ENCODE results near the gene NAB1.
A peak's percentile ranks its signal among the peaks of the same experiment; 100 is the strongest.

NAB1 gene

DNA sequence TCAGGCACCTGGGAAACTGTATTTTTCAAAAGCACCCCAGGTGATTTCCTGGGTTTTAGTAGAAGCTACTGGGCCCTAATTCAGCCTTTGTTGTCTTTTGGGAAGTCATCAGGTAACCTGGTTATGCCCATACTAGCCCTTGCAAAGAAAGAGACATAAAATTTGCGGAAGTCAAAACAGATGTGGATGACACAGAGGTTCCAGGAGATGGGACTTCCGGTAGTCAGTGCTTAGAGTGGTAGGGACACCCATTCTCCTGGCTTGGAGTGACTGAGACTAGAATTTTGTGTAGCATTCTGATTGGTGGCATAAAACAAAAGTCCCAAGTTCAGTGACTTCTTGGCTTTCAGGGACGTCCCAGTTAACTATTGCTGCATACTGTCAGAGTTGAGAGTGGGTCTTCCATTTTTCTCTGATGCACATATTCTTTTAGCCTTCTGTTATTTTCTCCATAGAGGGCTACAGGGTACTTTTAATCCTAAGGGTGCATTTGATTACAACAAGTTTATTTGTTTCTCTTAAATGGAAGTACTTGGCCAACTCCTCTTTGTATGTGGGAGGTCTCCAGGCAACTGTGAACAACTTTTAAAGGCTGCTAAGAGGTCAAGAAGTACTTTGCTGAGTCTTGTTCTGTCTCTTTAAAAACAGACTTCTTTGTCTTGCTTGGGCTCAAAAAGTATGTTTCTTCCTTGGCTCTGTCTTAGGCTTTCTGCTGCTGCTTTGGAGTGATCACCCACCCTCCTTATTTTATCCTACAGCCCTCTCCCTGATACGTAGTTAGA, 8.8 kb downstream of the NAB1 start:
- no peak for DNase-seq (ENCODE audit: low read depth)
- H3K9me3 ChIP-seq (ENCODE audit: control insufficient read depth, low read length), result no peaks in the 10 kb centered on the region
- H3K4me1 ChIP-seq (ENCODE audit: control insufficient read depth, insufficient read depth, low read length), result peaks cover 13% of the 10 kb centered on the region
- no peak overlapping the region for H3K4me3 ChIP-seq (ENCODE audit: low read length)
- peaks cover 8% of the 10 kb centered on the region for H3K36me3 ChIP-seq (ENCODE audit: control insufficient read depth, insufficient read depth, low read length, severe bottlenecking)
- H3K27me3 ChIP-seq (replicated peaks; ENCODE audit: control insufficient read depth, insufficient read depth, low read length), result no peaks in the 10 kb centered on the region
- H3K9ac ChIP-seq (ENCODE audit: low read length), result no peak overlapping the region

DNA sequence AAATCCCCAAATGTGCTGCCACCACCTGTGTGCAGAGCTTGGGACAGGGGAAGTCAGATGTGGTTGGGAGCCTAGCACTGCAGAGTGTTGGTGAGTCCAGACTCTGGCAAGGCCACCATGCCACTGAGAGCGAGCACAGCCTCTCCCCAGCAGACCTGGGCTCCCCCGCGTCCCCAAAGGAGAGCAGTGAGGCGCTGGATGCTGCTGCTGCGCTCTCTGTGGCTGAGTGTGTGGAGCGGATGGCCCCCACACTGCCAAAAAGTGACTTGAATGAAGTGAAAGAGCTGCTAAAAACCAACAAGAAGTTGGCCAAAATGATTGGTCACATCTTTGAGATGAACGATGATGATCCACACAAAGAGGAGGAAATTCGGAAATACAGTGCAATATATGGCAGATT, 10.7 kb downstream of the NAB1 start:
- H3K27me3 ChIP-seq (replicated peaks; ENCODE audit: control insufficient read depth, insufficient read depth, low read length), result no peaks in the 10 kb centered on the region
- H3K4me1 ChIP-seq (ENCODE audit: control insufficient read depth, insufficient read depth, low read length), result peaks cover 23% of the 10 kb centered on the region
- no peak for DNase-seq (ENCODE audit: low read depth)
- no peak overlapping the region for H3K4me3 ChIP-seq (ENCODE audit: low read length)
- H3K9me3 ChIP-seq (ENCODE audit: control insufficient read depth, low read length), result no peaks in the 10 kb centered on the region
- no peak overlapping the region for H3K9ac ChIP-seq (ENCODE audit: low read length)
- H3K36me3 ChIP-seq (ENCODE audit: control insufficient read depth, insufficient read depth, low read length, severe bottlenecking), result peaks cover 8% of the 10 kb centered on the region

DNA sequence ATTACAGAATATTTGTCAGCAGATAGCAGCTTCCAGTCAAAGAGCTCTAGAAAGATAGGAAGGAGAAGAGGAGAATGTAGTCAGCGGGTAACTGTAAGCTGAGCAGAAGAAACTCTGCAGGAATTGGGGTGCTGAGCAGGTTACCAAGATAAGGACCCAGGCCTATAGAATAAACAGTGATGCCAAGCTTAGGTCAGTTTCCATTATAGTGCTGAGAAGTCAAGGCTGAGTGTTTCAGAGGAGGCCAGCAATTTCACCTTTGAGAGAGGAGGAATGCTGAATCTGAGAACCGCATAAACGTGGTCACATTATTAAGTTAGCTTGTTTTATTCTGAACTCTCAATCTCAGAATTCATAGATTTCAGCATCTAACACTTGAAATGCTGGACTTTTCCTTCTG, 13.9 kb downstream of the NAB1 start:
- H3K4me1 ChIP-seq (ENCODE audit: control insufficient read depth, insufficient read depth, low read length), result peaks cover 21% of the 10 kb centered on the region
- no peaks in the 10 kb centered on the region for H3K9me3 ChIP-seq (ENCODE audit: control insufficient read depth, low read length)
- peaks cover 8% of the 10 kb centered on the region for H3K36me3 ChIP-seq (ENCODE audit: control insufficient read depth, insufficient read depth, low read length, severe bottlenecking)
- no peak overlapping the region for H3K4me3 ChIP-seq (ENCODE audit: low read length)
- no peaks in the 10 kb centered on the region for H3K27me3 ChIP-seq (replicated peaks; ENCODE audit: control insufficient read depth, insufficient read depth, low read length)
- DNase-seq (ENCODE audit: low read depth), result no peak
- H3K9ac ChIP-seq (ENCODE audit: low read length), result no peak overlapping the region

DNA sequence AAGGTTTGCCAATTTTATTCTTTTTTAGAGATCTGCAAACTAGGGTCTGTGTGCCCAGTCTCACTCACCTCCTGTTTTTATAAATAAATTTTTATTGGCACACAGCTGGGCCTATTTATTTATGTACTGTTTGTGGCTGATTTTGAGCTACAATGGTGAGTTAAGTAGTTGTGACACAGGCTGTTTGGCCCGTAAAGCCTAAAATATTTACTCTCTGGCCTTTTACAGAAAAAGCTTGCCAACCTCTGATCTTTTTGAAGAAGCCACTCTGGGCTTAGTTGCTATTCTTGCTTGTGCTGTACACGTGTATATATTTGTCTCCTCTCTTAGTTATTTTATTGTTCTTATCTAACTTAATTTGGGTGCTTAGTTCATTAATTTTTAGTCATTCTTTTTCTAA, 14.5 kb downstream of the NAB1 start:
- H3K36me3 ChIP-seq (ENCODE audit: control insufficient read depth, insufficient read depth, low read length, severe bottlenecking), result peaks cover 8% of the 10 kb centered on the region
- no peak overlapping the region for H3K4me3 ChIP-seq (ENCODE audit: low read length)
- no peak overlapping the region for H3K9ac ChIP-seq (ENCODE audit: low read length)
- H3K27me3 ChIP-seq (replicated peaks; ENCODE audit: control insufficient read depth, insufficient read depth, low read length), result no peaks in the 10 kb centered on the region
- DNase-seq (ENCODE audit: low read depth), result no peak
- H3K4me1 ChIP-seq (ENCODE audit: control insufficient read depth, insufficient read depth, low read length), result peaks cover 15% of the 10 kb centered on the region
- H3K9me3 ChIP-seq (ENCODE audit: control insufficient read depth, low read length), result no peaks in the 10 kb centered on the region

DNA sequence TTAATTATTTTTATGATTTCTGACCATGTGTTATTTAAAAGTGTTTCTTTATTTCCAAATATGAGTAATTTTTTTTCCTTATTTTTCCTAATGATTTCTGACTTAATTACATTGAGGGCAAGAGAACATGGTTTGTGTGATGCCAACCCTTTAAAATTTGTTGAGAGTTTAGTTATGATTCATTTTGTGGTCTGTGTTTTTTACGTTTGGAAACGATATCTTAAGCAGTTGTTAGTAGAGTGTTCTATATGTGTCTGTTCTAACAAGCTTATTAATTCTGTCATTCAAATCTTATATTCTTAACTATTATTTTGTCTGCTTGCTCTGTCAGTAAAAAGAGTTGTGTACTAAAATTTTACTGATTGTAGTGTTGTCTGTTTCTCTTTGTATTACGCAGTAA, 15.0 kb downstream of the NAB1 start:
- no peak for DNase-seq (ENCODE audit: low read depth)
- Histone ChIP-seq H3K4me1 (ENCODE audit: control insufficient read depth, insufficient read depth, low read length) (peaks cover 15% of the 10 kb centered on the region), H3K9me3 (ENCODE audit: control insufficient read depth, low read length) (no peaks in the 10 kb centered on the region), H3K36me3 (ENCODE audit: control insufficient read depth, insufficient read depth, low read length, severe bottlenecking) (peaks cover 8% of the 10 kb centered on the region), H3K9ac (ENCODE audit: low read length) (no peak overlapping the region), H3K4me3 (ENCODE audit: low read length) (no peak overlapping the region), H3K27me3 (replicated peaks; ENCODE audit: control insufficient read depth, insufficient read depth, low read length) (no peaks in the 10 kb centered on the region)

DNA sequence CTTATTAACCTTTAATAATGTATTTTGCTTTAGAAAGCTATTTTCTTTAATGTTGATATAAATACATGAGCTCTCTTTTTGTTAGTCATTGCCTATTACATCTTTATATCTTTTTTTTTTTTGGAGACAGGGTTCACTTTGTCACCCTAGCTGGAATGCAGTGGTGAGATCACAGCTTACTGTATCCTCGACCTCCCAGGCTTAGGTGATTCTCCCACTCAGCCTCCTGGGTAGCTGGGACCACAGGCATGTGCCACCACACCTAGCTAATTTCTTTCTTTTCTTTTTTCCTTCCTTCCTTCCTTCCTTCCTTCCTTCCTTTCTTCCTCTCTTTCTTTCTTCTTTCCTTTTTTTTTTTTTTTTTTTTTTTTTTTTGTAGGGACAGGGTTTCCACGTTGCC, 15.4 kb downstream of the NAB1 start:
- Histone ChIP-seq H3K9me3 (ENCODE audit: control insufficient read depth, low read length) (no peaks in the 10 kb centered on the region), H3K27me3 (replicated peaks; ENCODE audit: control insufficient read depth, insufficient read depth, low read length) (no peaks in the 10 kb centered on the region), H3K9ac (ENCODE audit: low read length) (no peak overlapping the region), H3K4me1 (ENCODE audit: control insufficient read depth, insufficient read depth, low read length) (peaks cover 15% of the 10 kb centered on the region), H3K36me3 (ENCODE audit: control insufficient read depth, insufficient read depth, low read length, severe bottlenecking) (peaks cover 8% of the 10 kb centered on the region), H3K4me3 (ENCODE audit: low read length) (no peak overlapping the region)
- DNase-seq (ENCODE audit: low read depth), result no peak

DNA sequence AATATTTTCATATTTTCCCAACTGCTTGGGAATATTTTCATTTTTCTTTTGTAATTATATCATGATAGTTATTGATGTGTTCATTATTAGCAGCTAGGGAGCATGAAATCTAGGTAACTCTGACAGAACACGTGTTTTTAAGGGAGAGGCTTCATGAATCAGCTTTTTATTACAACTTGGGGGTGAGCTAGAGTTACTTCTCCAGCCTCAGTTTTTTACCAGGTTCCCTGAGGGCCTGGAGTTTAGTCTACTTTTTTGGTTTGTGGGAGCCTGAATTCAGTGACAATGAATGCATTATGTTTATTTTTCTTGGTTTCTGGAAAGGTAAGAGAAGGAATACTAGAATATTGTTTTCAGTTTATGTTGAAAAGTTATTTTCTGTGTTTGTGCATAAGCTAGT, 18.0 kb downstream of the NAB1 start:
- no peak for DNase-seq (ENCODE audit: low read depth)
- Histone ChIP-seq H3K4me1 (ENCODE audit: control insufficient read depth, insufficient read depth, low read length) (peaks cover 11% of the 10 kb centered on the region), H3K27me3 (replicated peaks; ENCODE audit: control insufficient read depth, insufficient read depth, low read length) (no peaks in the 10 kb centered on the region), H3K9ac (ENCODE audit: low read length) (no peak overlapping the region), H3K9me3 (ENCODE audit: control insufficient read depth, low read length) (no peaks in the 10 kb centered on the region), H3K36me3 (ENCODE audit: control insufficient read depth, insufficient read depth, low read length, severe bottlenecking) (peaks cover 12% of the 10 kb centered on the region), H3K4me3 (ENCODE audit: low read length) (no peak overlapping the region)

DNA sequence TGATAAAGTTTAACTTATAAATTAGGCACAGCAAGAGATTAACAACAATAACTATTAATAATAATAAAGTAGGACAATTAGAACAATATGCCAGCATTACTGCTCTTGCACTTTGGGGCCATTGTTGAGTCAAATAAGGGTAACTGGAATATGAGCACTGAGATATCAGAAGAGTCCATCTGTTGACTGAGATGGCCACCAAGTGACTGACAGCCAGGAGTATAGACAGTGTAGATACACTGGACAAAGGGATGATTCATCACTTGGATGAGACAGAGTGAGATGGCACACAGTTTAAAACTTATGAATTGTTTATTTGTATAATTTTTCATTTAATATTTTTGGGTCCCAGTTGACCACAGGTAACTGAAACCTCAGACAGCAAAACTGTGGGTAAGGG, 20.0 kb downstream of the NAB1 start:
- H3K27me3 ChIP-seq (replicated peaks; ENCODE audit: control insufficient read depth, insufficient read depth, low read length), result no peaks in the 10 kb centered on the region
- DNase-seq (ENCODE audit: low read depth), result no peak
- H3K9me3 ChIP-seq (ENCODE audit: control insufficient read depth, low read length), result no peaks in the 10 kb centered on the region
- H3K9ac ChIP-seq (ENCODE audit: low read length), result no peak overlapping the region
- H3K4me1 ChIP-seq (ENCODE audit: control insufficient read depth, insufficient read depth, low read length), result peaks cover 1% of the 10 kb centered on the region
- no peak overlapping the region for H3K4me3 ChIP-seq (ENCODE audit: low read length)
- H3K36me3 ChIP-seq (ENCODE audit: control insufficient read depth, insufficient read depth, low read length, severe bottlenecking), result peaks cover 13% of the 10 kb centered on the region

DNA sequence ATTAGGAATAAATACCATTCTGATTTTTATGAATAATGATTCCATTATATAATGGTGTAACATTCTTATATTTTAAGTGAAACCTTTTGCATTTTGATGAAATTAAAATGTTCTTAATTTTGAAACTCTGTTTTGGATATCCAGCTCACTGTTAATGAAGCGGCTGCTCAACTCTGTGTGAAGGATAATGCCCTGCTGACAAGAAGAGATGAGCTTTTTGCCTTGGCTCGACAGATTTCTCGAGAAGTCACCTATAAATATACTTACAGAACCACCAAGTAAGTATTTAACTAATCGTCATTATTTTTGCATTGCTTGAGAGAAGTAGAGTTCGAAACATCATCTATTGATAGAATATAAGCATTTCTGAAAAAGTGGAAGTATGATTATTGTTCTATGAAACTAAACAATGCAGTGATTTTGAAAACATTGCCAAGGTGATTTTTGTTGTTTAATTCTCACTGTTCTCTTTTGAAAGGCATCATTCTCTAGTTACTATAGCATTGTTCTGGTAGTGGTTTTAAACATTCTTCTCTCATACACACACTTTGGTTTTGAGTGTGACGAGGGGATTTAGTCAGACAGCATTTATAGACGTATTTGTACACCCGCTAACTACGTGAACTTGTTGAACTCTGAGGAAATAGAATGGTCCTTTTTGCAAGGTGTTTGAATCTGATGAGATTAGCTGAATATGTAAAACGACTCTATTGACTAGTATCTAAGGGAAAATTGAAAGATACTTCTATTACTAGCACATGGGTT, 21.5 kb downstream of the NAB1 start:
- Histone ChIP-seq H3K4me1 (ENCODE audit: control insufficient read depth, insufficient read depth, low read length) (no peaks in the 10 kb centered on the region), H3K9me3 (ENCODE audit: control insufficient read depth, low read length) (no peaks in the 10 kb centered on the region), H3K4me3 (ENCODE audit: low read length) (no peak overlapping the region), H3K27me3 (replicated peaks; ENCODE audit: control insufficient read depth, insufficient read depth, low read length) (no peaks in the 10 kb centered on the region), H3K36me3 (ENCODE audit: control insufficient read depth, insufficient read depth, low read length, severe bottlenecking) (peaks cover 26% of the 10 kb centered on the region), H3K9ac (ENCODE audit: low read length) (no peak overlapping the region)
- no peak for DNase-seq (ENCODE audit: low read depth)

DNA sequence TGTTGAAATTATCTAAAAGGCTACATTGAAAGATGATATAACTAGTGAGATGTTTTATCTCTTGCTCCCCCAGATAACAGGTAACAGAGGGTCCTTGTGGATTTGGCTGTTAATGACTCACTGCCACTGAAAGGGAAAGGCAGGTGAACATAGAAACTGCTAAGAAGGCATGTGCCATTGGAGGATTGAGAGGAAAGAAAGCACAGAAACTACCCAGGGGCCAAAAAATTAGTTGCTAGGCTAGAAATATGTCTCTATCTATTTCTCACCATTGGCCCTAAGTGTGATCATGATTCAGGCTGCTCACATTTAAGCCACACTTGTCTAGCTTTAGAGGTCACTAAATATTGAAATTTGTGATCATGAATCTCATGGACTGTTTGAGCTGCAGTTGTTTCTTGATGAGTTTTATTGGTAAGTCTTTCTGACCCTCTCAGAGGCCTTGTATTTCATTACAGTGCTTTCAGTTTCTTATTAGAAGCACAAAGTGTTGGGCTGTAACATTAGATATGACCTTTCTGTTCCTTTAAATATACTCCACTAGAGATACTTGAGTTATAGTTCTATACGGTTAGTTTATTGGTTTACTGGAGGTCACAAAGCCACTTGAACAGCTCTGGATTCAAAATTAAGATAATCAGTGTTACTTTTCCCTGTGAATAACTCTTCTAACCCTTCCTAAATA, 26.2 kb downstream of the NAB1 start:
- Histone ChIP-seq H3K9me3 (ENCODE audit: control insufficient read depth, low read length) (no peaks in the 10 kb centered on the region), H3K36me3 (ENCODE audit: control insufficient read depth, insufficient read depth, low read length, severe bottlenecking) (peaks cover 31% of the 10 kb centered on the region), H3K27me3 (replicated peaks; ENCODE audit: control insufficient read depth, insufficient read depth, low read length) (no peaks in the 10 kb centered on the region), H3K4me1 (ENCODE audit: control insufficient read depth, insufficient read depth, low read length) (no peaks in the 10 kb centered on the region), H3K9ac (ENCODE audit: low read length) (no peak overlapping the region), H3K4me3 (ENCODE audit: low read length) (no peak overlapping the region)
- no peak for DNase-seq (ENCODE audit: low read depth)

DNA sequence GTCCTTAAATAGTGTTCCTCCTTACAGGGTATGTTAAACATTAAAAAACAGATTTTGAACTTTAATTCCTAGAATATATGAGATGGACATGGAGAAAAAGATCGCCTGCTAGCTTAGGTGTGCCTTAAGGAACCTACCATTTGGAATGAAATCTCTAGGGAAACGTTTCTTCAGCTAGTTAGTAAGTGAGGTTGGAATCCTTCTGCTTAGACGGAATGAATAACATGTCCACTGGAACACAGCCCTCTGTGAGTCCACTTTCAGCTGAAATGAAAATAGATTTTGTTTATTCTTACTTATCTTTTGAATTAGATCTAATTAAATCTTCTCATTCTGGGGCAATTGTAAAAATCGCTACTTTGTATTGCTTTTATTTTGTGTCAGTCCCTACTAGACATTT, 28.4 kb downstream of the NAB1 start:
- Histone ChIP-seq H3K36me3 (ENCODE audit: control insufficient read depth, insufficient read depth, low read length, severe bottlenecking) (peaks cover 20% of the 10 kb centered on the region), H3K4me3 (ENCODE audit: low read length) (no peak overlapping the region), H3K4me1 (ENCODE audit: control insufficient read depth, insufficient read depth, low read length) (no peaks in the 10 kb centered on the region), H3K9me3 (ENCODE audit: control insufficient read depth, low read length) (no peaks in the 10 kb centered on the region), H3K27me3 (replicated peaks; ENCODE audit: control insufficient read depth, insufficient read depth, low read length) (no peaks in the 10 kb centered on the region), H3K9ac (ENCODE audit: low read length) (no peak overlapping the region)
- peak; percentile 39 for DNase-seq (ENCODE audit: low read depth)
